Measurements from ENCODE around the gene DCTN2.

Gene DCTN2

DNA sequence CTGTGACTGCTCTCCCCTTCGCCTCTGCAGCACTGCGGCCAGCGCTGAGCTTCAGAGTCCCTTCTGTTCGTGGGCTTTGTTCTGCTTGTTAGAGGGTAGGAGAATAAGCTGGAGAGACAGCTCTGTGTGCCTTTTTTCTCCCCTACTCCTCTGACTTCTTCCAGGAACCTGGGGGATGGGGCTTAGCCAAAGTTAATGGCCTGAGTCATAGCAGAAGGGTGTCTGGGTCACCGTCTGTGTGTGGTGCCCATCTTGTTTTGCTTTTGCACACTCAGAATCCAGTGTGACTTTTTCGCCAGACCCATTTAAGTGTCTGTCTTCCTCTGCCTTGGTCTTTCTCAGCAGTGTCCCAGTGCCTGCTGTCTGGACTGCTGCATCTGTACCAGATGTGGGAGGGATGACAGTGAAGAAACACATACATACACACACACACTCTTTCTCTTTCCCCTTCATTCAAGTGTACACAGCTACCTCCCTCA lies 5.9 kb upstream of the DCTN2 start:
- DNase-seq (ENCODE audit: low spot score): no peak
- Histone ChIP-seq H3K27me3 (ENCODE audit: insufficient read depth, poor library complexity, severe bottlenecking) (no peaks in the 10 kb centered on the region), H3K4me1 (ENCODE audit: insufficient read depth, poor library complexity, severe bottlenecking) (no peaks in the 10 kb centered on the region), H3K9me3 (ENCODE audit: severe bottlenecking) (no peaks in the 10 kb centered on the region), H3K27ac (ENCODE audit: poor library complexity, severe bottlenecking) (no peak overlapping the region), H3K4me3 (ENCODE audit: severe bottlenecking) (no peak overlapping the region), H3K36me3 (ENCODE audit: low read depth) (no peaks in the 10 kb centered on the region)
- no peak for ATAC-seq (ENCODE audit: low read depth)
- TF ChIP-seq, protein P1, sequence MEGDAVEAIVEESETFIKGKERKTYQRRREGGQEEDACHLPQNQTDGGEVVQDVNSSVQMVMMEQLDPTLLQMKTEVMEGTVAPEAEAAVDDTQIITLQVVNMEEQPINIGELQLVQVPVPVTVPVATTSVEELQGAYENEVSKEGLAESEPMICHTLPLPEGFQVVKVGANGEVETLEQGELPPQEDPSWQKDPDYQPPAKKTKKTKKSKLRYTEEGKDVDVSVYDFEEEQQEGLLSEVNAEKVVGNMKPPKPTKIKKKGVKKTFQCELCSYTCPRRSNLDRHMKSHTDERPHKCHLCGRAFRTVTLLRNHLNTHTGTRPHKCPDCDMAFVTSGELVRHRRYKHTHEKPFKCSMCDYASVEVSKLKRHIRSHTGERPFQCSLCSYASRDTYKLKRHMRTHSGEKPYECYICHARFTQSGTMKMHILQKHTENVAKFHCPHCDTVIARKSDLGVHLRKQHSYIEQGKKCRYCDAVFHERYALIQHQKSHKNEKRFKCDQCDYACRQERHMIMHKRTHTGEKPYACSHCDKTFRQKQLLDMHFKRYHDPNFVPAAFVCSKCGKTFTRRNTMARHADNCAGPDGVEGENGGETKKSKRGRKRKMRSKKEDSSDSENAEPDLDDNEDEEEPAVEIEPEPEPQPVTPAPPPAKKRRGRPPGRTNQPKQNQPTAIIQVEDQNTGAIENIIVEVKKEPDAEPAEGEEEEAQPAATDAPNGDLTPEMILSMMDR (IDR thresholded peaks at IDR 0.05; ENCODE audit: poor library complexity, severe bottlenecking): no peak

DNA sequence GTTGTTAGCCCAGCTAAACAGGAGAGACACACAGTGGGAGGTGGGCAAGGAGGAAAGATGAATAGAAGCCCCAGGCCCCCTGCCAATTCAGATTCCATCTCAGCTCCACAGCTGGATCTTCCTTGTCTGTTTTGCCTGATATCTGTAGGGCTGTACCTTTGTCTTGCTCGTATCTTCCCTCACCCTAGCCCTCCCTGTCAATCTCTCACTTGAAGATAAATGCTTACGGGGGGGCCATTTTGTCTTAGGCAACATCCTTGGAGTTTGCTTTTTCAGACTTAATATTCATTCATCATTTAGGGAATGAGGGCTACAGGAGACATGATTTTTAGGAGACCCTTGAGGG lies 5.3 kb upstream of the DCTN2 start:
- H3K27ac ChIP-seq (ENCODE audit: poor library complexity, severe bottlenecking): no peak overlapping the region
- H3K9me3 ChIP-seq (ENCODE audit: severe bottlenecking): no peaks in the 10 kb centered on the region
- no peak overlapping the region for H3K4me3 ChIP-seq (ENCODE audit: severe bottlenecking)
- no peaks in the 10 kb centered on the region for H3K36me3 ChIP-seq (ENCODE audit: low read depth)
- TF ChIP-seq, protein P1 (IDR thresholded peaks at IDR 0.05; ENCODE audit: poor library complexity, severe bottlenecking): no peak
- no peak for DNase-seq (ENCODE audit: low spot score)
- H3K27me3 ChIP-seq (ENCODE audit: insufficient read depth, poor library complexity, severe bottlenecking): no peaks in the 10 kb centered on the region
- ATAC-seq (ENCODE audit: low read depth): no peak
- no peaks in the 10 kb centered on the region for H3K4me1 ChIP-seq (ENCODE audit: insufficient read depth, poor library complexity, severe bottlenecking)

DNA sequence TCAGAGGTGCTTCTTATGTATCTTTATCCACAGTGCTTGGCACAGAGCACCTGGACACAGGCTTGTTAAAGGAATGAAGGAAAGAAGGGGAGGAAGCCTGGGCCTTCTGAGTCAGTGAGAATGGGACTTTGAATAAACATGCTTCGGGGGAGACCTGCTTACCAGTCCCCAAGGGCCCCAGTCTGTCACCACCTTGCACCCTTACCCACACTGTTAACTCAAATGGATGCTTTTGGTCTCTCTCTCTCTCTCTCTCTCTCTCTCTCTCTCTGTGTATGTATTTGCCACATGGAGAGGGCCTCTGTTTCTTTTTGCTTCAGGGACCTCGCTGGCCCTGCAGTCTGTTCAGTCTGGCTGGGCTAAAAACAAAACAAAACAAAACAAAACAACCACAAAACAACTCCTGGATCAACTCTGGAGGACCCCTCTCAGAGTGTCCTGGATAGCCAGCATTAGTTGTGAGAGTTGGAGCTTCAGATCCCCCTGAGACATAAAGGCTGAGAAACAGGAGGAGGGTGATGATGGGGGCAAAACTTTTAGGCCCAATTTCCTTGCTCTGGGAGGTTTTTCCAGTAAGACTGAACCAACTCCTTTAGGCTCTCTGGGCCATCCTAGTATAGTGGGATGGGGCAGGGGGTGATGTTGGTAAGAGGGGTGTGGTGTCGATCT lies 4.8 kb upstream of the DCTN2 start:
- no peaks in the 10 kb centered on the region for H3K4me1 ChIP-seq (ENCODE audit: insufficient read depth, poor library complexity, severe bottlenecking)
- no peaks in the 10 kb centered on the region for H3K27me3 ChIP-seq (ENCODE audit: insufficient read depth, poor library complexity, severe bottlenecking)
- ATAC-seq (ENCODE audit: low read depth): no peak
- TF ChIP-seq, protein P1 (IDR thresholded peaks at IDR 0.05; ENCODE audit: poor library complexity, severe bottlenecking): no peak
- no peak overlapping the region for H3K27ac ChIP-seq (ENCODE audit: poor library complexity, severe bottlenecking)
- no peak overlapping the region for H3K4me3 ChIP-seq (ENCODE audit: severe bottlenecking)
- no peak for DNase-seq (ENCODE audit: low spot score)
- H3K9me3 ChIP-seq (ENCODE audit: severe bottlenecking): no peaks in the 10 kb centered on the region
- no peaks in the 10 kb centered on the region for H3K36me3 ChIP-seq (ENCODE audit: low read depth)

DNA sequence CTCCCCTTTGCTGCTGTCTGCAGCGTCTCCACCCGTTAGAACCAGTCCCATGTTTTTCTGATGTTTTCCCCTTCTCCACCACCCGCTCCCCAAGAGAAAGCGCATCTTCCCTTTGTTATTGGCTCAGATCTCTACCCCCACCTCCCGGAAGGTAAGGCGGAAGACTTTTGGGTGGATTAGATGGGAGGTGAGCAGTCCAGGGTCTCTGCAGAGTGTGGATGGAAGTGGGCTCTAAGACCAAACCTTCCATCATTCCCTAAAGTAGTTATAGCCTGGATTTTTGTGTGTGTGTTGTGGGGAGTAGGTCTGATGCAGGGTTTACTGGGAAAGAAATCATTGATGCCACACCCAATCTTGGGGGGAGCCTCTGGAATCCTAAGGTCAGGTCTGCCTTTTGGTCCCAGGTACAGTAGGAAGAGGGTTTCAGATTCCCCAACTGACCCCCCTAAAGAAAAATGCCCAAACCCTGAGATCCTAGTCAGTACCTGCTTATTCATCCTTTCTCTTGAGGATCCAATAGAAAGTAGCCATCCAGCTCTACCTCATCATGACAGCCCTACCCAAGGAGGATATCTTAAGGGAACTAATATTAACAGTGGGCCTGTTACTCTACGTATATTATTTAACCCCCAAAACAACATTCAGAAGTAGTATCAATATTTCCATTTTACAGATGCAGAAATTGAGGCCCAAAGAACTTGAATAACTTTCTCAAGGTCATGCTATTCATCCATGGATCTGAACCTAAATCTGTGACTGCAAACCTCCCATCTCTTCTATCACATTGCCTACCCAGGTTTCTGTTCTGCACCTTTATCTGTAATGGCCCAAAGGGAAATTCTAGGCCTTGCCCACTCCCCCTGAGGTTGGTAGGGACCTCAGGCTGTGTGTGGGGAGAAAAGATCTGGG lies 3.9 kb upstream of the DCTN2 start:
- H3K27ac ChIP-seq (ENCODE audit: poor library complexity, severe bottlenecking): no peak overlapping the region
- no peaks in the 10 kb centered on the region for H3K9me3 ChIP-seq (ENCODE audit: severe bottlenecking)
- peaks cover under 1% of the 10 kb centered on the region; the same call in 1 of the 2 replicates for H3K36me3 ChIP-seq (ENCODE audit: low read depth)
- TF ChIP-seq, protein P1 (IDR thresholded peaks at IDR 0.05; ENCODE audit: poor library complexity, severe bottlenecking): no peak
- peaks cover 2% of the 10 kb centered on the region for H3K4me1 ChIP-seq (ENCODE audit: insufficient read depth, poor library complexity, severe bottlenecking)
- no peak overlapping the region for H3K4me3 ChIP-seq (ENCODE audit: severe bottlenecking)
- no peak for ATAC-seq (ENCODE audit: low read depth)
- no peak for DNase-seq (ENCODE audit: low spot score)
- H3K27me3 ChIP-seq (ENCODE audit: insufficient read depth, poor library complexity, severe bottlenecking): no peaks in the 10 kb centered on the region
